HTERT RPE-1 (cell line): ENCODE results near the gene RARRES2.

Source experiments
- in situ Hi-C: fragments of 300-500 bp; cut with MboI; formaldehyde crosslinking; loops from 4 replicates; pipeline ENCODE4 v1.14.3; 2020; ENCODE audit warnings: low sequenced_read_pairs

Gene RARRES2

GRCh38 chr7:150377196-150377595, 35.8 kb upstream of the RARRES2 start:
- in situ Hi-C loops: no loop called here

GRCh38 chr7:150376560-150376959, 35.1 kb upstream of the RARRES2 start:
- in situ Hi-C loops: no loop called here

DNA sequence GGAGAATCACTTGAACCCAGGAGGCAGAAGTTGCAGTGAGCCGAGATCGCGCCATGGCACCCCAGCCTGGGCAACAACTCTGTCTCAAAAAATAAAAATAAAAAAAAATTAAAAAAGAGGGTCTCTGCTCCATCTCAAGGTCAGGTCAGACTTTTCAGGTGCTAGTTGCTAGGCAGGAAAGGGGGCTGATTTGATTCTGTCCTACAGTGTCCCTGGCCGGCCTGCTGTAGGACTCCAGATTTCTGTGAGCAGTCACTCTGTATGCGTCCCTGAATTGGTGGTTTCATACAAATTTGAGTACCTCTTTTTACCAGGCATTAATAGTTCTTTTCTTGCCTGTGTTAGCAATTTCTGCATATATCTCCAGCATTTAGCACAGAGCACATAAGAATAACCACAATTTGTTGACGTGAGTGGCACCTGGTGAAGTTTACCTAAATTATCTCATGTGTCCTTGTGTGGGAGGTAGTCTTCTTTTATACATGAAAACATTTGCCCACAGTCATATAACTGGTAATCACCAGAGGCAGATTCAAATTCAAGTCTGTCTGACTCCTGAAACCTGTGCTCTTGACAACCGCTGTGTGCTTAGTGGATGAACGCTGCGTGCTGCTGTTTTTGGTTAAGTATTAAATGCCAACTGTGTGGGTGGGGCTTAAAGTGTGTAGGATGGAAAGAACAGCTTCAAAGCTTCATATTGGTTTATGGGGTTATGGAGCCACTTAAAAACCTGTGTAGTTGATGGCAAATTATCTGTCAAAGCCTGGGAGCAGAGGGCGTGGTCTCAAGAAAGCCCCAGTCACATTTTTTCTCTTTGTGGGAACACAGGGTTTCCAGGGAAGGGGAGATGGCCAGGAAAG, 34.5 kb upstream of the RARRES2 start:
- in situ Hi-C loops: no loop called here

DNA sequence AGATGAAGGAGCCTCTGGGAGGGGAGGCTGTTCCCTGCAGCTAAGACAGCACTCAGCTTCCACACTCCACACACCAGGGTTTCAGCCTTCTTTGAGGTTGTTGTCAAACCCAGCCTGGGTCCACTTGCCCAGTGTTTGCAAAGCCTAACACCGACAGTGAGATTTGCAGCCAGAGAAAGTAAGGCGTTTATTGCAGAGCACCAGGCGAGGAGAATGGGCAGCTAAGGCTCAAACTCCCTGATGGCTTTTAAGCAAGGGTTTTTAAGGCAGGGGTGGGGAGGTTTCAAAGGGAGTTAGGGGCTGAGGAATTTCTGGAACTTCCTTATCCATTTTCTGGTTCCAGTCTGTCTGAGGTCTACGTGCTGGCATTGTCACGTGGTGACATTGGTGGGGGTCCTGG, 33.0 kb upstream of the RARRES2 start:
- in situ Hi-C loops: no loop called here

DNA sequence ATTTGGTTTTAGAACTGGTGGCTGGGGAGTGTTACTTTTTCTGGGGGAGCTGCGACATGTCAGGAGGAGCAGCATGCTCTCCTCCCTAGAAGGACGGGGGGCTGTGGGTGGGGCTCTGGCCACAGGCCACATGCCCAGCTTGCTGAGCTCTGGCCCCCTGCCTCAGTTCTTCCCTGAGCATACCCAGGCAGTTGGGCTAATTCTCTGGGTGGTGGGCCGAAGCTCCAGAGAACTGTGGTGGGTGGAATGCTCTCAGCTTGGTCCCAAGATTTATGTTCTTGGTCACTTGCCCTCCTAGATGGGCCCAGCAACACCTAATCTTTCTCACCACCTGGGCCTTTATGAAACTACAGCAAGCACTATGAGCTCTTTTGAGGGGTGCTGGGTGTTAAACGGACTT, 32.6 kb upstream of the RARRES2 start:
- in situ Hi-C loops: no loop called here

GRCh38 chr7:150373049-150373801, 31.8 kb upstream of the RARRES2 start:
- in situ Hi-C loops: no loop called here

- in situ Hi-C loops: no loop called here
Observed at GRCh38 chr7:150372271-150373048, 31.0 kb upstream of the RARRES2 start.

GRCh38 chr7:150371996-150372270, 30.5 kb upstream of the RARRES2 start:
- in situ Hi-C loops: no loop called here

GRCh38 chr7:150371131-150371995, 29.9 kb upstream of the RARRES2 start:
- in situ Hi-C loops: no loop called here

DNA sequence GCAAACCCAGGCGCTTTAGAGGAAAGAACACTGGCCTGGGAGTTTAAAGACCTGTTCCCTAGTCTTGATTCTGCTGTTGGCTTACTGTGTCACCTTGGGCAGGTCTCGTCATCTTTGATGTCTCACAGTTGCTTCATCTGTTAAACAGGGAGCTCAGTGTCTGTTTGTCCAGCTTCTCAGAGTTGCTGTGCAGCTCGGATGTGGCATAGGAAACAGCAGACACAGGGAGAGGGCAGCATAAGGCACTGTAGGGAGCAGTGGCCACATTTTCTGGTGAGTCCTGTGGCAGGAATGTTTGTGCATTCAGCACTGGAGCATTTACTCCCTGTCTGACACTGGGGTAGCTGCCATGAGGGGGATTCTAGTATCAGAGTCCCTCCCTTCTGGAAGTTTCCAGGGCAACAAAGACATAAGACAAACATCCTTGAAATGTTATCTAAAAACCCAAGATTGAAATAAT, 29.2 kb upstream of the RARRES2 start:
- in situ Hi-C loops: no loop called here

GRCh38 chr7:150369748-150370501, 28.5 kb upstream of the RARRES2 start:
- in situ Hi-C loops: no loop called here

DNA sequence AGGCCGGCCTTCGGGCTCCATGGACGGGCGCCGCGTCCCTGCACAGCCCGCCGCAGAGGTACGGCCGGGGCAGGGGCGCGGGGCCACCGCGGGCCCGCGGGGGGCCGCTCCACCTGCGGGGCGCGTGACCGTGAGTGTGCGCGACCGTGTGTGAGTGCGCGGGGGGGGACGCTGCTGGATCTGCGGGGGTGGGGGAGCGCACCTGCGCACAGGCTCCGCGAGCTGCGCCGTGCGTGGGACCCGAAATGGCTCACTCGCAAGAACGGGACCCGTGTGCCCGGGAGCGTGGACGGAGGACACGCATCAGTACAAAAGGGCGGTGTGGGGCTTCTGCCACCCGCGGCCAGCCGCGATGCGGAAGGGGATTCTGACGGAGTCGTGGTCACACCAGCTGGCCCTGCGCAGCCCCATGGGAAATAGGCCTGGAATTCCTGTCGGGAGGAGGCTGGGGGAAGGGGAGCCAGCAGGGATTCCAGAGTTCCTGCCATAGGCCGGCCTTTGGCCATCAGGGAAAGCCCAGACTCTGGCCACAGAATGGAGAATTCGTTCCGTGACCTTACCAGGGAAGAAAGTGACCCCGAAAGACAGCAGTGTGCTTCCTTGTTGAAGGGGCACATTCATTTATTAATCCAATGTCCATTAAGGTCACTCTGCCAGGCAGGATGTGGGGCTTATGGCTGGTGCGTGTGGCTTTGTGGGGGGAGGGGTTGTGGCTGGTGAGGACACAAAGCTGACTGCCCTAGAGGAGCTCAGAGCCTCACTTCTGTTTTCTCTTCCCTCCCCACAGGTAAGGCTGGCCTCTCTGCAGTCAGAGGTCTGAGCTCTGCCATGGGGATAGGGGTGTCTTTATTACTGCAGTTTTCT, 27.7 kb upstream of the RARRES2 start:
- in situ Hi-C loops: no loop called here

DNA sequence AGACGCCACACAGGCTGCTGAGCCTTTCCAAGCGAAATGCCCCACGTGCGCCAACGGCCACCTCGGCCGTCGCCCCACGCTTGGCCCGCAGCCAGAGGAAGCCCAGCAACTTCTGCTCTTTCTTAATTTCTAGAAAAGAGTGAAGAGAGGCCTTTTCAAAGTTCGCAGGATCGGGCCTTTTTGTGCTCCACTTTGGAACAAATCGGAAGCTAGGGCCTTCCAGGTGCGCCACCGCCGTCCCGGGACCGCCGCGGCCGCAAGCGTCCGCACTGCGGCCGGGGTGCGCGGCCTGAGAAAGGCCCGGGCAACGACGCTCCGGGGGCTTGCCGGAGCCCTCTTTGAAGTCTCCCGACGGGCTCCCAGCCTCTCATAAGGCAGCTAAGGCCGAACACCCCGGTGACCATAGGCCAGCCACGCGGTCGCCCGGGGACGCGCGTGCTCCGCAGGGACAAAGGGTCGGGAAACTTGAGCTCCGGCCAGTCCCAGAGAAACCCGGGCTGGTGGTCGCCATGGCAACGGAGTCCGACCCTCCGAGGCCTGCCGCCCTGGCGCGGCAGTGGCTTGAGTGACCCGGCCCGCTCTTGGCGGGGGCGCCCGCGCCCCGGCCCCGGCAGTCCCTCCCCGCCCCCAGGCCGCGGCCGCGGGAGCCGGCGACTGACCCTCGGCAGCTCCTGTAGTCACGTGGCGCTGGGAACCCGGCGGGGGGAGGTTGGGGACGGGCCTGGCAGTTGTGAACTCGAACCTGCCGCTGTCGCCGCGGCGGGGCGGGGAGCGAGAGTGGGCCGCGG, 26.9 kb upstream of the RARRES2 start, which contains the start of gene REPIN1:
REPIN1 (plus strand) TSS at position 727 of the 788 bp plus-strand sequence. CDS start 890 bp downstream, outside the sequence.
- in situ Hi-C loops: no loop called here

- in situ Hi-C loops: no loop called here
Observed at GRCh38 chr7:150367677-150368095, 26.3 kb upstream of the RARRES2 start.

- in situ Hi-C loops: no loop called here
Observed at GRCh38 chr7:150365673-150366398, 24.4 kb upstream of the RARRES2 start.

DNA sequence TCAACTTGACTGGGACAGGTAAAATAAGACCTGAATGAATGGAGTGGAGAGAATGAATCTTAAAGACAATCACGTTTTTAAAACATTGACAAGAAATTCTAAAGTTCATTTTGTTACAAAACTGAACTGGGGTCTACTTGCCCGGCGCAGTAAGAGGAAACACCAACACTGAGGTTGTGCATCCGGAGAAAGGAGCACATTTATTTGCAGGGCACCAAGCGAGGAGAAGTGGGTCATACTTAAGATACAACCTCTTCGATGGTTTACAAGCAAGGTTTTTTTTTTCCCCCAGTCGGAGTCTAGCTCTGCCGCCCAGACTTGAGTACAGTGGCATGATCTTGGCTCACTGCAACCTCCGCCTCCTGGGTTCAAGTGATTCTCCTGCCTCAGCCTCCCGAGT, 23.8 kb upstream of the RARRES2 start:
- in situ Hi-C loops: no loop called here

GRCh38 chr7:150363872-150364271, 22.4 kb upstream of the RARRES2 start:
- in situ Hi-C loops: no loop called here
